ENCODE data around the gene PTGDR2.
"Not testable (repeated sequence)": the region's sequence is repeated elsewhere in the genome, so short reads cannot be mapped to it uniquely, and the experiment has no call there.

Gene PTGDR2

GRCh38 chr11:60840470-60841430 is 15.0 kb downstream of the PTGDR2 start:
- DNase-seq, result no peak

GRCh38 chr11:60838132-60838531 is 17.6 kb downstream of the PTGDR2 start:
- DNase-seq, result no peak

GRCh38 chr11:60836866-60837515 is 18.8 kb downstream of the PTGDR2 start:
- DNase-seq, result no peak

- DNase-seq, result no peak
These were observed 20.3 kb downstream of the PTGDR2 start for GRCh38 chr11:60835534-60835846.

- no peak for DNase-seq
These were observed 20.8 kb downstream of the PTGDR2 start for GRCh38 chr11:60834742-60835533.

GRCh38 chr11:60831501-60832079 is 24.2 kb downstream of the PTGDR2 start:
- DNase-seq, result no peak

- DNase-seq, result peak; percentile 64
These were observed 24.6 kb downstream of the PTGDR2 start for GRCh38 chr11:60831143-60831500.

GRCh38 chr11:60830478-60831142 is 25.1 kb downstream of the PTGDR2 start:
- no peak for DNase-seq

GRCh38 chr11:60825790-60826189 is 30.0 kb downstream of the PTGDR2 start:
- no peak for DNase-seq

- DNase-seq, result no peak
These were observed 30.6 kb downstream of the PTGDR2 start for GRCh38 chr11:60825118-60825517.

- not testable (repeated sequence) for DNase-seq
These were observed 31.9 kb downstream of the PTGDR2 start for GRCh38 chr11:60823745-60824306.

GRCh38 chr11:60821827-60822599 is 33.7 kb downstream of the PTGDR2 start:
- DNase-seq, result no peak

GRCh38 chr11:60818057-60818456 is 37.7 kb downstream of the PTGDR2 start:
- no peak for DNase-seq

GRCh38 chr11:60816590-60817157 is 39.1 kb downstream of the PTGDR2 start:
- DNase-seq, result no peak

GRCh38 chr11:60814112-60814511 is 41.6 kb downstream of the PTGDR2 start:
- no peak for DNase-seq

GRCh38 chr11:60813324-60813723 is 42.4 kb downstream of the PTGDR2 start:
- DNase-seq, result no peak

GRCh38 chr11:60810569-60810968 is 45.2 kb downstream of the PTGDR2 start:
- no peak for DNase-seq

- no peak for DNase-seq
These were observed 45.6 kb downstream of the PTGDR2 start for GRCh38 chr11:60810151-60810550.

GRCh38 chr11:60809691-60810090 is 46.1 kb downstream of the PTGDR2 start:
- DNase-seq, result no peak

GRCh38 chr11:60809249-60809648 is 46.5 kb downstream of the PTGDR2 start:
- DNase-seq, result no peak

Data from activated effector memory CD4-positive, alpha-beta T cell treated with Interleukin-2 at 50 U/mL for 16 hours (primary cell).